Fibroblast of villous mesenchyme (primary cell): ENCODE measurements around the gene CASP9. TPM values are rescaled to one million over a fixed set of nuclear protein-coding genes. Genes with fewer than 3 reads are reported as not detected.

Experiments
- DNase-seq: peaks from one replicate; pipeline ENCODE4 v3.0.0-alpha.2; 2010; ENCODE audit warnings: low read depth
- H3K4me3 ChIP-seq: 2 replicates; pipeline ENCODE4 v1.5.1; 2011; ENCODE audit warnings: low read depth, mild to moderate bottlenecking, low read length
- CTCF ChIP-seq: IDR thresholded peaks from 2 replicates; pipeline ENCODE4 v1.5.1; 2012; ENCODE audit warnings: low read depth, mild to moderate bottlenecking, low read length; ENCODE audit not compliant: insufficient read depth
- total RNA-seq: library from RNA; depleted of rRNA; stranded (reverse); fragments of >200 nt; gene quantifications from 2 replicates; pipeline ENCODE4 v1.2.3, GENCODE V29; 2012

CASP9 gene
- total RNA-seq, 1 donor, result 7.3 TPM

- TF ChIP-seq CTCF, result no peak
- no peak for DNase-seq
- H3K4me3 ChIP-seq, result no peak overlapping the region
These were observed 13.2 kb downstream of the CASP9 start for GRCh38 chr1:15510611-15511405.

GRCh38 chr1:15509586-15509985 lies 14.4 kb downstream of the CASP9 start:
- no peak overlapping the region for H3K4me3 ChIP-seq
- no peak for TF ChIP-seq CTCF
- no peak for DNase-seq

- TF ChIP-seq CTCF, result no peak
- no peak for DNase-seq
- no peak overlapping the region for H3K4me3 ChIP-seq
These were observed 15.1 kb downstream of the CASP9 start for GRCh38 chr1:15508700-15509487.

- no peak for DNase-seq
- H3K4me3 ChIP-seq, result no peak overlapping the region
- TF ChIP-seq CTCF, result no peak
These were observed 16.7 kb downstream of the CASP9 start for GRCh38 chr1:15507278-15507677.

- TF ChIP-seq CTCF, result no peak
- H3K4me3 ChIP-seq, result no peak overlapping the region
- no peak for DNase-seq
These were observed 17.2 kb downstream of the CASP9 start for GRCh38 chr1:15506831-15507230.

- H3K4me3 ChIP-seq, result no peak overlapping the region
- no peak for DNase-seq
- TF ChIP-seq CTCF, result no peak
These were observed 19.6 kb downstream of the CASP9 start for GRCh38 chr1:15504436-15504835.
